Astrocyte (in vitro differentiated cells and primary cell): Measurements from ENCODE around the gene SH3BGRL2. TPM values are rescaled to one million over a fixed set of nuclear protein-coding genes. Genes with fewer than 3 reads are reported as not detected.

Experiments used
- DNase-seq: peaks from one replicate; pipeline ENCODE4 v3.0.0-alpha.2; 2010; ENCODE audit warnings: low read depth
- FAIRE-seq: peaks from 2 replicates; lab custom pipeline; 2011; peaks lifted over from hg19 to GRCh38; lab: Jason Lieb, UNC
- H2AFZ ChIP-seq: 2 replicates; pipeline ENCODE4 v1.6.0; 2012; ENCODE audit warnings: low read depth, low read length, inconsistent platforms
- H3K27ac ChIP-seq: 2 replicates; pipeline ENCODE4 v1.5.1; 2011; ENCODE audit warnings: low read depth, low read length, inconsistent platforms
- H3K27me3 ChIP-seq: 2 replicates; pipeline ENCODE4 v1.6.0; 2011; ENCODE audit warnings: low read length, inconsistent platforms; ENCODE audit not compliant: insufficient read depth
- H3K36me3 ChIP-seq: 2 replicates; pipeline ENCODE4 v1.5.1; 2011; ENCODE audit warnings: low read length, inconsistent platforms; ENCODE audit not compliant: insufficient read depth
- H3K4me1 ChIP-seq: 2 replicates; pipeline ENCODE4 v1.5.1; 2011; ENCODE audit warnings: low read length, inconsistent platforms; ENCODE audit not compliant: insufficient read depth
- H3K4me2 ChIP-seq: 2 replicates; pipeline ENCODE4 v1.6.0; 2012; ENCODE audit warnings: low read length, inconsistent platforms
- H3K4me3 ChIP-seq: 2 replicates; pipeline ENCODE4 v1.5.1; 2011; ENCODE audit warnings: low read depth, mild to moderate bottlenecking, low read length, inconsistent platforms; ENCODE audit not compliant: insufficient read depth
- H3K79me2 ChIP-seq: 2 replicates; pipeline ENCODE4 v1.6.0; 2012; ENCODE audit warnings: mild to moderate bottlenecking, low read length, inconsistent platforms; ENCODE audit not compliant: insufficient read depth
- H3K9ac ChIP-seq: 2 replicates; pipeline ENCODE4 v1.6.0; 2012; ENCODE audit warnings: mild to moderate bottlenecking, low read length, inconsistent platforms
- H3K9me3 ChIP-seq: 2 replicates; pipeline ENCODE4 v1.5.1; 2012; ENCODE audit warnings: low read depth, mild to moderate bottlenecking, low read length, inconsistent platforms; ENCODE audit not compliant: insufficient read depth
- H4K20me1 ChIP-seq: 2 replicates; pipeline ENCODE4 v1.6.0; 2012; ENCODE audit warnings: low read length, inconsistent platforms; ENCODE audit not compliant: insufficient read depth
- H3K27ac Mint-ChIP-seq: one replicate; pipeline ENCODE4 v1.8.0; 2021; ENCODE audit warnings: mild to moderate bottlenecking, mixed read lengths; ENCODE audit not compliant: unreplicated experiment
- H3K27me3 Mint-ChIP-seq: one replicate; pipeline ENCODE4 v1.8.0; 2021; ENCODE audit warnings: low read depth, mixed read lengths; ENCODE audit not compliant: unreplicated experiment
- H3K36me3 Mint-ChIP-seq: one replicate; pipeline ENCODE4 v1.8.0; 2021; ENCODE audit warnings: low read depth, mixed read lengths; ENCODE audit not compliant: unreplicated experiment
- H3K4me1 Mint-ChIP-seq: one replicate; pipeline ENCODE4 v1.8.0; 2021; ENCODE audit warnings: low read depth, mixed read lengths; ENCODE audit not compliant: unreplicated experiment
- H3K4me3 Mint-ChIP-seq: one replicate; pipeline ENCODE4 v1.8.0; 2021; ENCODE audit warnings: mild to moderate bottlenecking, moderate library complexity, mixed read lengths; ENCODE audit not compliant: unreplicated experiment
- H3K9me3 Mint-ChIP-seq: one replicate; pipeline ENCODE4 v1.8.0; 2021; ENCODE audit warnings: mild to moderate bottlenecking, mixed read lengths; ENCODE audit not compliant: unreplicated experiment
- CTCF ChIP-seq: IDR thresholded peaks from 2 replicates; pipeline ENCODE4 v1.5.1; 2011; ENCODE audit warnings: low read depth, mild to moderate bottlenecking, inconsistent platforms, low read length, moderate library complexity; ENCODE audit not compliant: insufficient read depth
- EZH2 ChIP-seq: IDR thresholded peaks from 2 replicates; pipeline ENCODE4 v1.6.1; 2012; ENCODE audit warnings: mild to moderate bottlenecking, low read length, inconsistent platforms; ENCODE audit not compliant: insufficient read depth
- total RNA-seq: library from RNA; stranded (reverse); gene quantifications from 2 replicates; pipeline ENCODE4 v1.2.1, GENCODE V29; 2021

SH3BGRL2 gene
- total RNA-seq, 1 donor from 2014 or later, result 15.9 TPM

GRCh38 chr6:79635232-79635543, 4.1 kb downstream of the SH3BGRL2 start:
- peak; percentile 65 for DNase-seq
- FAIRE-seq, result no peak
- H3K79me2 ChIP-seq, result no peaks in the 10 kb centered on the region
- no peaks in the 10 kb centered on the region for H4K20me1 ChIP-seq
- TF ChIP-seq CTCF (no peak), EZH2 (no peak)
- no peaks in the 10 kb centered on the region for H3K9me3 Mint-ChIP-seq
- H3K4me1 Mint-ChIP-seq, result peaks cover 12% of the 10 kb centered on the region
- H3K4me3 Mint-ChIP-seq, result no peak overlapping the region
- H3K4me3 ChIP-seq, result no peak overlapping the region
- H3K27ac Mint-ChIP-seq, result peak overlapping the region; percentile 20
- no peak overlapping the region for H2AFZ ChIP-seq
- peak overlapping the region; percentile 26 for H3K4me2 ChIP-seq
- H3K27ac ChIP-seq, result no peak overlapping the region
- no peaks in the 10 kb centered on the region for H3K27me3 Mint-ChIP-seq
- H3K9ac ChIP-seq, result no peak overlapping the region
- no peaks in the 10 kb centered on the region for H3K27me3 ChIP-seq
- H3K9me3 ChIP-seq, result no peaks in the 10 kb centered on the region
- H3K4me1 ChIP-seq, result peaks cover 14% of the 10 kb centered on the region
- H3K36me3 Mint-ChIP-seq, result no peaks in the 10 kb centered on the region
- H3K36me3 ChIP-seq, result no peaks in the 10 kb centered on the region

GRCh38 chr6:79636673-79637072, 5.5 kb downstream of the SH3BGRL2 start:
- Histone ChIP-seq H3K79me2 (no peaks in the 10 kb centered on the region), H4K20me1 (peaks cover 12% of the 10 kb centered on the region), H3K4me2 (no peak overlapping the region), H3K36me3 (no peaks in the 10 kb centered on the region), H3K9me3 (no peaks in the 10 kb centered on the region), H3K27ac (no peak overlapping the region), H3K9ac (no peak overlapping the region), H3K27me3 (no peaks in the 10 kb centered on the region), H2AFZ (no peak overlapping the region), H3K4me1 (peaks cover 8% of the 10 kb centered on the region), H3K4me3 (no peak overlapping the region)
- DNase-seq, result no peak
- TF ChIP-seq EZH2 (no peak), CTCF (no peak)
- FAIRE-seq, result no peak
- Mint-ChIP-seq H3K27ac (no peak overlapping the region), H3K36me3 (no peaks in the 10 kb centered on the region), H3K4me1 (peaks cover 18% of the 10 kb centered on the region), H3K27me3 (no peaks in the 10 kb centered on the region), H3K9me3 (no peaks in the 10 kb centered on the region), H3K4me3 (no peak overlapping the region)

GRCh38 chr6:79640146-79641111, 9.3 kb downstream of the SH3BGRL2 start:
- Histone ChIP-seq H4K20me1 (peaks cover 12% of the 10 kb centered on the region), H3K9me3 (no peaks in the 10 kb centered on the region), H2AFZ (no peak overlapping the region), H3K4me3 (no peak overlapping the region), H3K79me2 (peaks cover under 1% of the 10 kb centered on the region), H3K4me1 (peaks cover under 1% of the 10 kb centered on the region), H3K9ac (no peak overlapping the region), H3K27me3 (no peaks in the 10 kb centered on the region), H3K27ac (no peak overlapping the region), H3K4me2 (no peak overlapping the region), H3K36me3 (no peaks in the 10 kb centered on the region)
- Mint-ChIP-seq H3K36me3 (no peaks in the 10 kb centered on the region), H3K27me3 (no peaks in the 10 kb centered on the region), H3K27ac (no peak overlapping the region), H3K4me3 (no peak overlapping the region), H3K9me3 (no peaks in the 10 kb centered on the region), H3K4me1 (peaks cover 9% of the 10 kb centered on the region)
- DNase-seq (no peak), FAIRE-seq (no peak)
- TF ChIP-seq EZH2 (no peak), CTCF (no peak)
